ENCODE measurements around the gene SNX25.

DNA sequence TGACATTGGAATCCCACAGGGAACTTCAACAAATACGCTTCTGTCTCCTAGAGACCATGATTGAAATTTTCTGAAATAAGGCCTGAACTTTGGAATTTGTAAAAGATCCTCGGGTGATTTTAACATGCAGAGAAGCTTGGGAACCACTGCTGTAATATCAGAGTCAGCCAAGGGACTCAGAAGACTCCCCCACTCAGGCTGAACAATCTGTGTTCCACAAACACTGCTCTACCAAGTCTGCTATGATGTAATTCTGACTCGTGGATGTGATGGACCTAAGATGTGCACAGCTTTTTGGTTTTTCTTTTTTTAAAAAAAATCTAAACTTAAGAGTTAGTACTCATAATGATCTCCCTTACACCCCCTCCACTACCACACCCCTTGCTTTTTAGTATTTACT is 160.3 kb downstream of the SNX25 start:
- TF ChIP-seq POLR2A (IDR thresholded peaks at IDR 0.05), result no peak
- no peak for TF ChIP-seq EP300 (IDR thresholded peaks at IDR 0.05)
- TF ChIP-seq, protein P1, sequence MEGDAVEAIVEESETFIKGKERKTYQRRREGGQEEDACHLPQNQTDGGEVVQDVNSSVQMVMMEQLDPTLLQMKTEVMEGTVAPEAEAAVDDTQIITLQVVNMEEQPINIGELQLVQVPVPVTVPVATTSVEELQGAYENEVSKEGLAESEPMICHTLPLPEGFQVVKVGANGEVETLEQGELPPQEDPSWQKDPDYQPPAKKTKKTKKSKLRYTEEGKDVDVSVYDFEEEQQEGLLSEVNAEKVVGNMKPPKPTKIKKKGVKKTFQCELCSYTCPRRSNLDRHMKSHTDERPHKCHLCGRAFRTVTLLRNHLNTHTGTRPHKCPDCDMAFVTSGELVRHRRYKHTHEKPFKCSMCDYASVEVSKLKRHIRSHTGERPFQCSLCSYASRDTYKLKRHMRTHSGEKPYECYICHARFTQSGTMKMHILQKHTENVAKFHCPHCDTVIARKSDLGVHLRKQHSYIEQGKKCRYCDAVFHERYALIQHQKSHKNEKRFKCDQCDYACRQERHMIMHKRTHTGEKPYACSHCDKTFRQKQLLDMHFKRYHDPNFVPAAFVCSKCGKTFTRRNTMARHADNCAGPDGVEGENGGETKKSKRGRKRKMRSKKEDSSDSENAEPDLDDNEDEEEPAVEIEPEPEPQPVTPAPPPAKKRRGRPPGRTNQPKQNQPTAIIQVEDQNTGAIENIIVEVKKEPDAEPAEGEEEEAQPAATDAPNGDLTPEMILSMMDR (IDR thresholded peaks at IDR 0.05), result no peak
- TF ChIP-seq POLR2AphosphoS5 (IDR thresholded peaks at IDR 0.05), result no peak
